ENCODE measurements around the gene LRBA.

Gene LRBA

DNA sequence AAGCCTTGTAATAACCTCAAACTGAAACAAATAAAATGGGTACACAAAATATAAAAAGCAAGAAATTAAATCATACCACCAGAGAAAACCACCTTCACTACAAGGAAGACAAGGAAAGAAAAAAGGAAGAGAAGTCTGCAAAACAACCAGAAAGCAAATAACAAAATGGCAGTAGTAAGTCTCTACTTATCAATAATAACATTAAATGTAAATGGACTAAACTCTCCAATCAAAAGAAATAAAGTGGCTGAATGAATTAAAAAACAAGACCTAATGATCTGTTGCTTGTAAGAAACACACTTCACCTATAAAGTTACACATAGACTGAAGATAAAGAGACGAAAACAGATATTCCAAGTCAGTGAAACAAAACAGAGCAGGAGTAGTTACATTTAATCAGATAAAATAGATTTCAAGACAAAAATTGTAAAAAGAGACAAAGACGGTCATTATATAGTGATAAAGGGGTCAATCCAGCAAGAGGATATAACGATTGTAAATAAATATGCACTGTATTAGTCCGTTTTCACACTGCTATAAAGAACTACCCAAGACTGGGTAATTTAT, 289.0 kb downstream of the LRBA start:
- DNase-seq (ENCODE audit: low spot score) = no peak

DNA sequence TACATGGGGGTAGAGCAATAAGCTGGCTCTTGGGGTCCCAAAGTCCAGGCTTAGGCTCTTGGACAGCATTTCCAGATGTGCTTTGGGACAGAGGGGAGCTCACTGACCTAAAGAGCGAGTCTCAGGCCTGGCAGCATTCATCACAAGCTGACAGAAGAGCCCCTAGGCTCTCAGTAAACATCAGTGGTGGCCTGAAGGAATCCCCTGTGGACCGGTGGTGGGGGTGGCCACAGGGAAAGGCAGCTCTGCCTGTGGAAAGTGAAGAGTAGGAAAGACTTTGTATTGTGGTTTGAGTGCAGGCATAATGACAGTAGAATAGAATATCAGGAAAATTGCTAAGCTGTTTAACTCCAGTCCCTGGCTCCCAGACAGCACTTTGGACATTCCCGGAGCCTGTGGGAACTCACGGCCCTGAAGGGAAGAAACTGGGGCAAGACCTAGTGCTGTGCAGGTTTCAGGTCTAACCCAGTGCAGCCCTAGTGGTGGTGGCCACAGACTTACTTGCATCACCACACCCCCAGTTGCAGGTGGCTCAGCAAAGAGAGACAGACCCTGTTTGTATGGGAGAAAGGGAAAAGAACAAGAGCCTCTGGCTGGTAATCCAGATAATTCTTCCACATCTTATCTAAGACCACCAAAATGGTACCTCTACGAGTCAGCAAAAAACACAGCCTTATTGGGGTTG, 291.2 kb downstream of the LRBA start:
- DNase-seq (ENCODE audit: low spot score) = no peak

- DNase-seq (ENCODE audit: low spot score) = no peak
These were observed 292.1 kb downstream of the LRBA start for GRCh38 chr4:150722908-150723362.

DNA sequence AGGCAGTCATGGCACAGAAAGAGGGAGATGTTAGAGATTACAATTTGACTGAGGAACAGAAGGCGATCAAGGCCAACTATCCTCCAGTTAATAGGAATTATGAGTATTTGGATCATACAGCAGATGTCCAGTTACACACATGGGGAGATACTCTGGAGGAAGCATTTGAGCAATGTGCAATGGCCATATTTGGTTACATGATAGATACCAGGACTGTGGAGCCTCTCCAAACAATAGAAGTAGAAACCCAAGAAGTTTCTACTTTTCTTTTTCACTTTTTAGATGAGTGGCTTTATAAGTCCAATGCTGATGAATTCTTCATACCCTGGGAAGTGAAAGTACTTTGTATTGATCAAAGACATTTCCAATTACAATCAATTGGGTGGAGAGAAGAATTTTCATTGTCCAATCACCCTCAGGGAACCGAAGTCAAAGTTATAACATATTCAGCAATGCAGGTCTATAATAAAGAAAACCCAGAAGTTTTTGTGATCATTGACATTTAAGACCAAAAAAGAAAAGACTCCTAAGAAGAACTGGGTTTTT, 294.0 kb downstream of the LRBA start:
- no peak for DNase-seq (ENCODE audit: low spot score)

GRCh38 chr4:150717952-150718351, 297.1 kb downstream of the LRBA start:
- no peak for DNase-seq (ENCODE audit: low spot score)

DNA sequence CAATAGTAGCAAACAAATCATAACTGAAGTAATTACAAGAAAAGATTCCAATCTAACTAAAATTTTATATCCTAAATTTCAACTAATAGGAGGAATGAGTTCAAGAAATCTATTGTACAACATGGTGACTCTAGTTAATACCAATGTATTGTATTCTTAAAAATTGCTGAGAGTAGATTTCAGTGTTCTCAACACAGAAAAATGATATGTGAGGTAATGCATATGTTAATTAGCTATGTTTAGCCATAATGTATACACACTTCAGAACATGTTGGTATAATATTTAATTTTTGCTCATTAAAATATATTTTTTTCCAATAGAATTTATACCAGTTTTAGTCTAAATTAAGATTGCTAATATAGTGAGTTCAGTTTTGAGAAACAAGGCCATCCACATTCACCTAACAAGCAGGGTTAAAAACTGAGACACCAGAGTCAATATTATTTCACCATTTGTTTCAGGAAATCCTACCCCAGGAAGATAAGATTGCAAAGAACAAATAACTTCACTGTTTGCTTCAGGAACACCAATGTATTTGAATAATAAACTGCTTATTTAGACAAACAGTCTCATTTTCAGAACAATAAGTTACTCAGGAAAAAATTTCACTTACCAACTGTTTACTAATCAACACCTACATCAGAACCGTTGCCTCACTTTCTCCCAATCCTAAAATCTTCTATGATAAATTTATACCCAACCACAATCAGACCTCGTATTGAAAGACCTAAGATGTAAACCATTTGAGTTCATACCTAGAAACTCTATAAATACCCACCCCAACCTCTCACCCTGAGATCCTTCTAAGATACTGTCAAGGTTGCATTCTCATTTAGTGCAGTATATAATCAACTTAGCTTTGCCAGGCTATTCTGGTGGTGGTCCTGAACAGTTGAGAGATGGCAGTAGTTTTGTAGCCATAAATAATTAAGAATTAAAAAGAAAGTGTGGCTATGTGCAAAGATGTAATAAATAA, 300.3 kb downstream of the LRBA start:
- no peak for DNase-seq (ENCODE audit: low spot score)

DNA sequence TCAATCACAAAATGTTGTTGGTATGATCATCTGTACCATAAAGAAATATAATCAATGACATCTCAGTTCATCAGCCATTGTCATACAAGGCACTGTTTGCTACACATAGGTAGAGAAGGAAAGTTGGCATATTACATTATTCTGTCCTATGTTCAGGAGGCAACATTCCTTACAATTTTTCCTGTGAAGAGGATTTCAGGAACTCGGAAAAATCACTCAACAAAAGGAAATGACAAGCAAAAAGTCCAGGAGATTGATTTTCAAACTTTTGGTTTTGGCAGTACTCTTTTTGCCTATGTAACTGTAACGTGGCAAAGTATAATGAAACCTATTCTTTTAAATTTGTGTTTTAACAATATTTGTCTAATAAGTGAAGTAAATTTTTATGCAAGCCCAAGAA, 301.8 kb downstream of the LRBA start:
- no peak for DNase-seq (ENCODE audit: low spot score)

DNA sequence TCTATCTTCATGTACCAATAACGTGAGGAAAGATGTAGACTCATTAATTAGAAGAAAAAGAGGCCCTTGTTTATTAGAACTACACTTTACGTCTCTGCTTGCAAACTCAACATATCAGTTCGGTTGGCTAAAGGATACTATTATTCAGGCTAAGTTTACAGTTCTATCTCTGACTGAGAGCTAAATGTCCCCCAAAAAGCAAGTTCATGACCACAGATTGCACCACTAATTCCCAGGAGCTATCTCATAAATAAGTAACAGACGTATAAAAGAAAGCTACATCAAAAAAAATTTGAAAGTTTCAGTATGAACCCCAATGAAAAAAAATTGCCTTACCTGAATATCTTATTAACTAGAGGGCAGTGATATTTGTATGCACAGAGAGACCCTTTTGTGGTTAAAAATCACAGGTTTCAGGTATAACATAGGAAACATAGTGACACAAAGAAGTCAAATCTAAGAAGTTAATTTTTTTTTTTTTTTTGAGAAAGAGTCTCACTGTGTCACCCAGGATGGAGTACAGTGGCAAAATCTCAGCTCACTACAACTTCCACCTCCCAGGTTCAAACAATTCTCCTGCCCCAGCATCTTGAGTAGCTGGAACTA, 304.2 kb downstream of the LRBA start:
- no peak for DNase-seq (ENCODE audit: low spot score)

DNA sequence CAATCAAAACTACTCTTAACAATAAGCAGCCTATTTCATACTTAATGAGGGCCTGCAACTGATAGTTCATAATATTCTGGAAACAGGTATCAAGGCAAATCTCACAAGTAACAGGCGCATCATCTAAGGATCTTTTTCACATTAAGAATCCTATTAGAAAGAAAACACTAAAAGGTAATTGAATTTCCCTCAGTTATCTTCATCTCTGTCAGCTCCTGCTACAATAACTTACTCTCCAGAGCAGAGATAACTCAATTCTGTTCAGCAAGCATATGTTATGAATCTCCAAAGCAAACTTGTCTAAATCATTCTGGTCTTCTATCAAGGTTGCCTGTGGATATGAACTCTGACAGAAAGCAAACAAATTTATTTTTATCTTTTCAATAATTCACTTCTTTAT, 307.1 kb downstream of the LRBA start:
- no peak for DNase-seq (ENCODE audit: low spot score)

GRCh38 chr4:150699599-150699998, 315.5 kb downstream of the LRBA start:
- no peak for DNase-seq (ENCODE audit: low spot score)

DNA sequence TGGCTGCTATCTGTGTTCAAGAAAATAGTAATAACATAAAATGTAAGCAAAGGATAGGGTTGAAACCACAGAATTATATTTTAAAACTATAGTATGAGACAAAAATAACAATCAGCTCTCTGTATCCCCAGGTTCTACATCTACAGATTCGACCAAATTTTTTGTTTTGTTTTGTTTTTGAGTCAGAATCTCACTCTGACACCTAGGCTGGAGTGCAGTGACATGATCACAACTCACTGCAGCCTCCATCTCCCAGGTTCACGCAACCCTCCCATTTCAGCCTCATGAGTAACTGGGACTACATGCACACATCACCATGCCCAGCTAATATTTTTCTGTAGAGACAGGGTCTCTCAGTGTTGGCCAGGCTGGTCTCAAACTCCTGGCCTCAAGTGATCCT, 319.9 kb downstream of the LRBA start:
- no peak for DNase-seq (ENCODE audit: low spot score)

DNA sequence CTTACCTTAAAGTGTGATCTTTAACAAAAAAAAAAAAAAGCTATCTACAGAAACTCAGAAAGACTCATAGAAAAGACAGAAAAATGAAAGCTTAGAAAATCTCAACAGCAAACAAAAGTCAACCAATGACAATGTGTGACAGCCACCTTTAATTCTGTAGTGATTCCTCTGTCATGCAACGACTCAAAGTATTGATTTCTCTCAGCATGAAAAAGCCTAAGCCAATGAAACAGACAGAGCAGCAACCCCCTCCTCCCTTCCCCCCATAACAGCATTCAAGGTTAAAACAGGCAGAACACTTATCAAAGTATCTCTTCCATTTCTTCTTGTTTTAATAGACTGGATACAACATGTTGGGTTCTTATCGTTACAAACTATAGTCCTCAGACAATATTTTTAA, 320.6 kb downstream of the LRBA start:
- DNase-seq (ENCODE audit: low spot score) = no peak

GRCh38 chr4:150683775-150684350, 331.2 kb downstream of the LRBA start:
- peak; percentile 57 for DNase-seq (ENCODE audit: low spot score)

DNA sequence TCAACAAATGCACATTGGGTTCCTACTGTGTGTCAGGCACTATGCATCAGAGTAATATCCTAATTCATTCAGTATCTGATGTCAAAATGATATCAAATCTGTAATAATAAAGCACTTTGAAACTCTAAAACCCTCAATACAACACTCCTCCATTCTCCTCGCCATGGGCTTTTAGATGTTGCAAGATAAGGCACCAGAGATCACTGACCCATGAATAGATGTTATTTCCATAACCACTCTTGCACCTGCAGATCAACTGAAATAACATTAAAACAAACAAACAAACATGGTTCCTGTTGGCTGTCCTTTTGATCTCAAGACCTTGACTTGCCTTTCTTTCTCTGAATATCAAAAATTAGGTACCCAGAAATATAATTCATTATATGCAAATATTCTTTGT, 333.0 kb downstream of the LRBA start:
- DNase-seq (ENCODE audit: low spot score) = peak; percentile 91

GRCh38 chr4:150681063-150681462, 334.0 kb downstream of the LRBA start:
- DNase-seq (ENCODE audit: low spot score) = peak; percentile 17

GRCh38 chr4:150680651-150681050, 334.4 kb downstream of the LRBA start:
- DNase-seq (ENCODE audit: low spot score) = peak; percentile 18

DNA sequence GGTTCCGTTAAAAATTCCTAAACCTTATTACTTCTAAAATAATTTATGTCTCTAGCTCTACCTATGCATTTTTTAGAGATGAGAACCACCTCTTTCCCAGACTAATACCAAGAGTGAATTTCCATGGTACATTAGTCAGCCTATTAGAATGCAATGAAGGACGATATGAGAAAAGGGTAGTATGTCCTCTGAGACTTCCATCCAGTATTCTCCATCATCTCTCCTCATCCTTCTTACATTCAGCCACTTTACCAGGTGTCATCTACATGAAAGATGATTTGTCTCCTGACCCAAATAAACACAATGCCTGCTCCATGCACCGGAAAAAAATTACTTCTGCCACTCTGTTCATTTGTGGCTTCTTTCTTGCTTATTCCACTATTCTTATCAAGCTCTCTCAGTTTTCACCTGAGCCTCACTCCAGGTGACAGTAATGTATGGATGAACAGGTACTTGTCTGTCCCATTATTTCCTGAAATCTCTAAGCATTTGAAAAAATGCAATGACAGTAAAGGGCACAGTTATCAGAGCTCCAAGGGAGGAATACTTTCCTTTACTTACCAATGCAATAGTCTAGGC, 335.2 kb downstream of the LRBA start:
- DNase-seq (ENCODE audit: low spot score) = no peak

DNA sequence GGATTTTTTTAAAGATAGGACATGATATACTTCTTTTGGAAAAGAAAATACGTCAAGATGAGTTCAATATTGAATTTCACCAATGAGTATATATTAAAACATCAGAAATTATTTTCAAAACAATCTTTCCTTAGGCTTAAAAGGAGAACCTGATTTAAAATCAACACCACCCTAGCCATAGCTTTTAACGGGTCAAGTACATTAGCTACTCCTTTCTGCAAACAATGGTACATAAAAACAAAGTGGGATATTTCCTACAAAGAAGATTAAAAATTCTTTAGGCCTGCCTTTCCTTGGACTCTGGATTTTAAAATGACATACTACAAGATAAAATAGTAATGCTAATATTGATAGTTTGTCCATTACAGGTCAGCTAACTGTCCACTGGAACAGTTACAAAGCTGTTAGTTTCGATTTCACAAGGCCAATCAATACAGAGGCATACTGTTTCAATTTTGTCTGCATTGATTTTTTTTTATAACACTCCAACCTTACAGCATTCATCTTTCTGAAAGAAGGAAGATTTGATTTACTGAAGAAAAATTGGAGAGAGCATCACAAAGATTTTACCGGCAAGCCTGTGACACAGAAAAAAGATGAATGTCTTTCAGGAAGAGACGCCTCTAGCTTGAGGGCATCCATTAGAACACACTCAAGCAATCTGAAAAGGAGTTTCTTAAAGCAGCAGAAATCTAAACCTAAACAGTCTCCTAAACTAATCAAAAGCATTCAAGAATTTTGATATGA, 335.9 kb downstream of the LRBA start:
- DNase-seq (ENCODE audit: low spot score) = no peak

DNA sequence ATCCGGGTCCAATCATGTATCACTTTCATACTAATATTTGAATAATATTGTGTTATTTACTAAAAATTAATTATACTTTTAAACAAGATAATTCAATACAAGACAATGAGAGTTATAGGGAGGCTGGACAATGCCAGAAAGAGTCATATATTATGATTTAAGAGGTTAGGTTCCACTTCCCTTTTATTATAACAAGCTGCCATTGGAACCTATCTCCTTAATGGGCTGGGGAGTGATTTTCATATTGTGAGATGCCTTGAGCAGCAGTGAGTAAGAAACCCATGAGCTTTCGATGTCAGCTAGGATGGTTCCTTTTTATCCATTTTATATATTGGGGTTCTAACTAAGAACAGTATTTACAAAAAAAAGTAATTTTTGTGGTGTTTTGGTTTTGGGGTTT, 341.3 kb downstream of the LRBA start:
- peak; percentile 26 for DNase-seq (ENCODE audit: low spot score)

DNA sequence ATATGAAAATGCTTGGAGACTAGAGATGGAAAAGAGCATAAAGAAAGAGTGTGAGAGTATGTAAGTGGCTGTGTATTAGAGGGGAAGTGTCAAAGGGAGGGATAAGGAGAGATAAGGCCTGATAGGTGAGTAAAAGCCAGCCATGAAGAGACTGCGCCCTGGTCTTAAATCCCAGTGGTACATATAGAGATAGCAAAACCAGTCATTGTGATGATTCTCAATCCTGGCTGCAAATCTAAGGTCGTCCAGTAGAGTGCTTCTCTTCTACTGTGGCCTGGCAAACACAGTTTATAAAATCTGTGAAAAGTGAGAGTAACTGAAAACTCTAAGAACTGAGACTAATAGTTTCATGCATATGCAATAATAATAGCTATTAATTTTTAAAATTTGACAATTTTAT, 346.3 kb downstream of the LRBA start:
- peak; percentile 21 for DNase-seq (ENCODE audit: low spot score)

- no peak for DNase-seq (ENCODE audit: low spot score)
These were observed 350.1 kb downstream of the LRBA start for GRCh38 chr4:150664935-150665334.

Measured in NAMALWA (cell line).